HepG2 (cell line): ENCODE measurements around the gene ZNF324B. TPM values are rescaled to one million over a fixed set of nuclear protein-coding genes. Genes with fewer than 3 reads are reported as not detected.

Experiments used
- AGO2 ChIP-seq: fragments of 200-400 bp; formaldehyde crosslinking; optimal IDR thresholded peaks from 2 replicates; pipeline ENCODE3; 2017; ENCODE audit warnings: mild to moderate bottlenecking, low read depth, low read length, moderate library complexity
- HIC2 ChIP-seq: sonication (generic); formaldehyde crosslinking; IDR thresholded peaks from 2 replicates; pipeline ENCODE4 v1.9.0; 2022; ENCODE audit warnings: low read depth, missing genetic modification reagents
- PRDM15 ChIP-seq: sonication (generic); formaldehyde crosslinking; IDR thresholded peaks from 2 replicates; pipeline ENCODE4 v1.4.0; 2020; ENCODE audit warnings: missing genetic modification reagents
- SNAPC4 ChIP-seq: sonication (generic); formaldehyde crosslinking; IDR thresholded peaks from 2 replicates; pipeline ENCODE4 v1.4.0; 2020; ENCODE audit warnings: mild to moderate bottlenecking, missing genetic modification reagents
- TERF1 ChIP-seq: sonication (generic); formaldehyde crosslinking; IDR thresholded peaks from 2 replicates; pipeline ENCODE4 v1.8.0; 2022; ENCODE audit warnings: mild to moderate bottlenecking, missing genetic modification reagents, moderate library complexity
- ZMAT5 ChIP-seq: sonication (generic); formaldehyde crosslinking; IDR thresholded peaks from 2 replicates; pipeline ENCODE4 v1.5.0; 2020; ENCODE audit warnings: mild to moderate bottlenecking, low read depth, missing genetic modification reagents, borderline replicate concordance
- ZNF30 ChIP-seq: sonication (generic); formaldehyde crosslinking; IDR thresholded peaks from 2 replicates; pipeline ENCODE4 v1.5.0; 2020; ENCODE audit warnings: mild to moderate bottlenecking, missing genetic modification reagents
- ZNF562 ChIP-seq: sonication (generic); formaldehyde crosslinking; IDR thresholded peaks from 2 replicates; pipeline ENCODE4 v1.8.0; 2022; ENCODE audit warnings: missing genetic modification reagents, borderline replicate concordance
- ZNF563 ChIP-seq: sonication (generic); formaldehyde crosslinking; IDR thresholded peaks from 2 replicates; pipeline ENCODE4 v1.8.0; 2022; ENCODE audit warnings: mild to moderate bottlenecking, moderate library complexity, missing genetic modification reagents
- ZNF589 ChIP-seq: sonication (generic); formaldehyde crosslinking; conservative IDR thresholded peaks from 2 replicates; pipeline ENCODE4 v1.8.0; 2022; ENCODE audit warnings: mild to moderate bottlenecking, moderate library complexity, missing genetic modification reagents
- ZNF704 ChIP-seq: sonication (generic); formaldehyde crosslinking; IDR thresholded peaks from 2 replicates; pipeline ENCODE4 v1.8.1; 2023; ENCODE audit warnings: mild to moderate bottlenecking, inconsistent platforms, moderate library complexity, missing genetic modification reagents, borderline replicate concordance
- ZNF768 ChIP-seq: sonication (generic); formaldehyde crosslinking; IDR thresholded peaks from 2 replicates; pipeline ENCODE4 v1.4.0; 2020; ENCODE audit warnings: missing genetic modification reagents
- ZNF776 ChIP-seq: sonication (generic); formaldehyde crosslinking; IDR thresholded peaks from 2 replicates; pipeline ENCODE4 v1.4.0; 2020; ENCODE audit warnings: mild to moderate bottlenecking, missing genetic modification reagents
- ZSCAN12 ChIP-seq: sonication (generic); formaldehyde crosslinking; IDR thresholded peaks from 2 replicates; pipeline ENCODE4 v1.9.0; 2021; ENCODE audit warnings: mild to moderate bottlenecking, missing genetic modification reagents
- polyA plus RNA-seq, 8 experiments: library from polyadenylated mRNA; depleted of rRNA in 3 of 8; stranded (reverse) in 7 of 8; unstranded in 1 of 8; fragments of >200 nt; fragmentation: Illumina TruSeq in 4 of 8; extraction: Trizol in 4 of 8; gene quantifications; 2 replicates each; pipeline versions ENCODE4 v1.2.1 to v1.2.3, GENCODE V29; 2011 to 2016; ENCODE audit warnings: low read depth in 4 of 8, missing spikeins in 1 of 8, mixed read lengths in 1 of 8; ENCODE audit not compliant: insufficient read depth in 1 of 8
- total RNA-seq, 5 experiments: library from RNA; depleted of rRNA; stranded (reverse); fragments of >200 nt; fragmentation: Illumina TruSeq; extraction: Trizol; gene quantifications; 2 replicates each; pipeline ENCODE4 v1.2.3, GENCODE V29; 2016; ENCODE audit warnings: low read depth in 1 of 5

The ZNF324B gene
- total and polyA plus RNA-seq, 2 of the 13 experiments (the other 11 are each of a cell fraction or from before 2014, with no cell fraction given), result 0.53 to 3.0 TPM

GRCh38 chr19:58466760-58467589 lies 15.6 kb downstream of the ZNF324B start, which contains the start of gene ZNF324 (continued):
- TF ChIP-seq SNAPC4 (CRISPR knock-in tag) (no peak), ZNF768 (0 out of 2 replicates have a peak, but pooled peaks have one; percentile 4), ZMAT5 (CRISPR knock-in tag) (no peak), TERF1 (CRISPR knock-in tag) (no peak), ZNF776 (CRISPR knock-in tag) (no peak), ZNF563 (CRISPR knock-in tag) (no peak), ZSCAN12 (no peak), AGO2 (peak; percentile 56), ZNF589 (CRISPR knock-in tag) (no peak), ZNF30 (CRISPR knock-in tag) (no peak), HIC2 (CRISPR knock-in tag) (no peak), ZNF704 (CRISPR knock-in tag) (no peak), ZNF562 (CRISPR knock-in tag) (no peak), PRDM15 (CRISPR knock-in tag) (peak; percentile 43; the same call in 1 of the 2 replicates)
